ENCODE data around the gene STXBP3. TPM values are rescaled to one million over a fixed set of nuclear protein-coding genes. Genes with fewer than 3 reads are reported as not detected.

STXBP3 gene
- total and polyA plus RNA-seq, 2 of the 4 experiments (the other 2 are of a cell fraction) = 19.1 to 19.7 TPM

DNA sequence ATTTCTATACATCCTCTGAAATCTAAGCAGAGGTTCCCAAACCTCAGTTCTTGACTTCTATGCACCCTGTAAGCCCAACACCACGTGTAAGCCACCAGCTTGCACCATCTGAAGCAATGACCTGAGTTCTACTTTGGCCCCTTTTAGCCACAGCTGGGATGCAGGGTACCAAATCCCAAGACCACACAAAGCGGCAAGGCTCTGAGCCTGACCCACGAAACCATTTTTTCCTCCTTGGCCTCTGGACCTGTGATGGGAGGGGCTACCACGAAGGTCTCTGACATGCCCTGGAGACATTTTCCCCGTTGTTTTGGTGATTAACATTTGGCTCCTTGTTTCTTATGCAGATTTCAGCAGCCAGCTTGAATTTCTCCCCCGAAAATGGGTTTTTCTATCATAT lies 38.8 kb downstream of the STXBP3 start:
- ATAC-seq (ENCODE audit: low read depth) = no peak
- H3K27me3 ChIP-seq (ENCODE audit: control insufficient read depth, insufficient read depth, low read length) = no peaks in the 10 kb centered on the region
- H3K79me1 ChIP-seq (ENCODE audit: low read depth in 1 of 2, low read length in 2 of 2) = no peaks in the 10 kb centered on the region; a peak in 2 of 4 replicates
- no peak overlapping the region for H3K4me2 ChIP-seq (ENCODE audit: low read depth, low read length)
- H4K91ac ChIP-seq (ENCODE audit: insufficient read depth, low read depth, low read length) = no peak overlapping the region
- no peak overlapping the region for H3K9ac ChIP-seq (ENCODE audit: low read depth, low read length)
- H3K9me3 ChIP-seq (ENCODE audit: control insufficient read depth, insufficient read depth, low read length) = peaks cover 10% of the 10 kb centered on the region
- no peak overlapping the region for H2AFZ ChIP-seq (replicated peaks; ENCODE audit: low read length, poor library complexity)
- in situ Hi-C loops (cut with MboI; ENCODE audit: low sequenced_read_pairs) = no loop called here
- DNase-seq = no peak
- H4K5ac ChIP-seq (ENCODE audit: low read depth, low read length) = no peak overlapping the region
- no peak overlapping the region for H3K4me3 ChIP-seq (ENCODE audit: insufficient read depth, low read depth, low read length)
- no peak overlapping the region for H2BK120ac ChIP-seq (ENCODE audit: low read depth, low read length)
- H2BK20ac ChIP-seq (ENCODE audit: low read depth, low read length) = no peak overlapping the region
- BruUV-seq (replicated peaks) = no TSS peak
- H2BK5ac ChIP-seq (ENCODE audit: low read depth, low read length, poor library complexity, severe bottlenecking) = no peak overlapping the region
- H3K36me3 ChIP-seq (ENCODE audit: control insufficient read depth, insufficient read depth, low read length) = peaks cover 34% of the 10 kb centered on the region
- ChIA-PET POLR2A (ENCODE audit: unreplicated experiment) (no interaction called here), CTCF (no interaction called here)
- TF ChIP-seq SMC3 (IDR thresholded peaks at IDR 0.05; ENCODE audit: low read depth, low read length) (no peak), CHD1 (IDR thresholded peaks at IDR 0.05; ENCODE audit: low read depth, low read length) (no peak), BHLHE40 (IDR thresholded peaks at IDR 0.05; ENCODE audit: low read depth, low read length) (no peak)
- H2AK5ac ChIP-seq (ENCODE audit: low read depth, low read length) = no peak overlapping the region
- H3K56ac ChIP-seq (ENCODE audit: extremely low read depth, insufficient read depth, low read length) = no peak overlapping the region
- H4K20me1 ChIP-seq (ENCODE audit: insufficient read depth, low read length) = no peaks in the 10 kb centered on the region
- H3K23ac ChIP-seq (ENCODE audit: low read depth, low read length) = no peak overlapping the region
- H4K8ac ChIP-seq (ENCODE audit: low read depth in 2 of 2, low read length in 2 of 2) = no peak overlapping the region
- H3K4me1 ChIP-seq (ENCODE audit: control insufficient read depth, insufficient read depth, low read length) = no peaks in the 10 kb centered on the region
- H3K14ac ChIP-seq (replicated peaks; ENCODE audit: low read depth, low read length) = no peak overlapping the region
- intact Hi-C loops (cut with micrococcal nuclease) = no loop called here
- H3K4ac ChIP-seq (ENCODE audit: low read depth, low read length) = no peak overlapping the region
- no peak overlapping the region for H3K27ac ChIP-seq (ENCODE audit: insufficient read depth, low read length)
- H3K9me1 ChIP-seq (ENCODE audit: insufficient read depth, low read length) = no peaks in the 10 kb centered on the region
- H2BK15ac ChIP-seq (ENCODE audit: low read depth, low read length) = no peak overlapping the region
- no peak overlapping the region for H3K18ac ChIP-seq (ENCODE audit: low read depth, low read length)
- WGBS, 2 experiments (ENCODE audit: extremely low coverage in 2 of 2, insufficient read length in 1 of 2) = 83% methylated on average over 2 of the region's 6 CpGs; no CpG with 5 or more reads in 1 of the 2 experiments
- H2AK9ac ChIP-seq (replicated peaks; ENCODE audit: low read depth, low read length, poor library complexity) = no peak overlapping the region
- dilution Hi-C loops (cut with HindIII; ENCODE audit: low sequenced_read_pairs, unreplicated experiment) = no loop called here

Data from IMR-90 (cell line).